Measurements from ENCODE around the gene IL19.

- TF ChIP-seq CTCF (IDR thresholded peaks at IDR 0.05) (no peak), POLR2AphosphoS5 (IDR thresholded peaks at IDR 0.05) (no peak), POLR2A (IDR thresholded peaks at IDR 0.05) (no peak)
Observed at GRCh38 chr1:206839006-206839560, 68.5 kb downstream of the IL19 start.

All from stomach (tissue), 4 donors.